A549 (cell line): ENCODE measurements around the gene ABCC4. TPM values are rescaled to one million over a fixed set of nuclear protein-coding genes. Genes with fewer than 3 reads are reported as not detected.

ENCODE experiments used
- ATAC-seq, 2 experiments: fragments of 200-7000 bp in 1 of 2; fragments of >200 bp in 1 of 2; cut with Nextera tagmentation in 1 of 2; cut with Tn5 transposase in 1 of 2; 3 replicates each; pipeline versions ENCODE4 v1.8.0 to v1.9.1; 2018 to 2020; ENCODE audit warnings: mild to moderate bottlenecking in 1 of 2, moderate library complexity in 1 of 2
- CTCF ChIA-PET: fragments of 300-600 bp; sonication (Branson Sonifier 250); formaldehyde crosslinking; extraction: SDS; loops from one replicate; lab custom pipeline; 2021; ENCODE audit warnings: antibody characterized with exemption, inconsistent platforms; lab: Yijun Ruan, JAX
- POLR2A ChIA-PET: fragments of 350-600 bp; formaldehyde crosslinking; extraction: SDS; loops from one replicate; lab custom pipeline; 2021; ENCODE audit warnings: antibody characterized with exemption, inconsistent platforms; lab: Yijun Ruan, JAX
- DNase-seq, 2 experiments: peaks; one replicate each; pipeline versions ENCODE4 v3.0.0 to v3.0.0-alpha.2; 2011 to 2016; ENCODE audit warnings: low read depth in 1 of 2, low spot score in 1 of 2
- FAIRE-seq: peaks from 2 replicates; lab custom pipeline; 2011; peaks lifted over from hg19 to GRCh38; lab: Jason Lieb, UNC
- H3K27ac ChIP-seq, 2 experiments: fragments of >200 bp; sonication (Bioruptor Twin); formaldehyde crosslinking; 3 replicates each; pipeline ENCODE4 v1.5.1; 2016 to 2017
- H3K4me1 ChIP-seq: fragments of >200 bp; sonication (Bioruptor Twin); formaldehyde crosslinking; 3 replicates; pipeline ENCODE4 v1.6.1; 2016
- H3K4me2 ChIP-seq: fragments of >200 bp; sonication (Bioruptor Twin); formaldehyde crosslinking; 3 replicates; pipeline ENCODE4 v1.6.1; 2016
- H3K4me3 ChIP-seq: fragments of >200 bp; sonication (Bioruptor Twin); formaldehyde crosslinking; 3 replicates; pipeline ENCODE4 v1.5.1; 2016
- H3K9me3 ChIP-seq: fragments of >200 bp; sonication (Bioruptor Twin); formaldehyde crosslinking; 3 replicates; pipeline ENCODE4 v1.6.1; 2016
- CHD2 ChIP-seq: fragments of 150-350 bp; IDR thresholded peaks from 2 replicates; pipeline ENCODE4 v1.6.1; 2014; ENCODE audit warnings: low read length; ENCODE audit not compliant: partially characterized antibody
- EHMT2 ChIP-seq: fragments of 200-600 bp; sonication (generic); IDR thresholded peaks from 2 replicates; pipeline ENCODE4 v1.6.1; 2016; ENCODE audit warnings: antibody characterized with exemption, low read depth, mild to moderate bottlenecking, moderate library complexity
- EP300 ChIP-seq, 2 experiments: fragments of >200 bp; sonication (Bioruptor Twin); formaldehyde crosslinking; IDR thresholded peaks; 2 replicates in 1 of 2; 3 replicates in 1 of 2; pipeline ENCODE4 v1.6.1; 2016 to 2017
- FOSB ChIP-seq: fragments of 250-450 bp; sonication (Bioruptor Pico); IDR thresholded peaks from 2 replicates; pipeline ENCODE4 v1.5.0; 2020; ENCODE audit warnings: mild to moderate bottlenecking, moderate library complexity
- FOXS1 ChIP-seq: fragments of 250-450 bp; sonication (Bioruptor Pico); IDR thresholded peaks from 2 replicates; pipeline ENCODE4 v1.5.0; 2020; ENCODE audit warnings: mild to moderate bottlenecking, moderate library complexity
- GATA3 ChIP-seq: IDR thresholded peaks from 2 replicates; pipeline ENCODE4 v1.6.1; 2012; ENCODE audit warnings: borderline replicate concordance
- KDM1A ChIP-seq: fragments of 200-600 bp; sonication (generic); IDR thresholded peaks from 2 replicates; pipeline ENCODE4 v1.6.1; 2016; ENCODE audit warnings: low read depth, mild to moderate bottlenecking
- MAFK ChIP-seq: fragments of 450-650 bp; IDR thresholded peaks from 2 replicates; pipeline ENCODE4 v1.6.1; 2014; ENCODE audit not compliant: partially characterized antibody
- NFE2L2 ChIP-seq: fragments of 150-350 bp; conservative IDR thresholded peaks from 2 replicates; pipeline ENCODE4 v1.6.1; 2014; ENCODE audit warnings: low read length
- NPAS2 ChIP-seq: fragments of 250-450 bp; sonication (Bioruptor Pico); IDR thresholded peaks from 2 replicates; pipeline ENCODE4 v1.8.0; 2022; ENCODE audit warnings: mild to moderate bottlenecking, moderate library complexity, borderline replicate concordance
- NR3C1 ChIP-seq: fragments of >200 bp; sonication (Bioruptor Twin); formaldehyde crosslinking; IDR thresholded peaks from 3 replicates; pipeline ENCODE4 v1.6.1; 2017
- PHF8 ChIP-seq: fragments of 200-600 bp; sonication (generic); IDR thresholded peaks from 2 replicates; pipeline ENCODE4 v1.6.1; 2016; ENCODE audit warnings: low read depth, mild to moderate bottlenecking, antibody characterized with exemption, moderate library complexity, borderline replicate concordance
- POLR2AphosphoS2 ChIP-seq: conservative IDR thresholded peaks from 2 replicates; pipeline ENCODE4 v1.6.1; 2012; ENCODE audit warnings: low read length, improper control_type of control experiment, inconsistent platforms
- RFX5 ChIP-seq: fragments of 450-650 bp; IDR thresholded peaks from 2 replicates; pipeline ENCODE4 v1.7.1; 2014; ENCODE audit warnings: antibody characterized with exemption, mild to moderate bottlenecking, moderate library complexity
- RNF2 ChIP-seq: fragments of 200-600 bp; sonication (generic); IDR thresholded peaks from 2 replicates; pipeline ENCODE4 v1.6.1; 2016; ENCODE audit warnings: low read depth, mild to moderate bottlenecking, antibody characterized with exemption, moderate library complexity, borderline replicate concordance
- SMC3 ChIP-seq: fragments of >200 bp; sonication (Bioruptor Twin); formaldehyde crosslinking; IDR thresholded peaks from 3 replicates; pipeline ENCODE4 v1.6.1; 2018; ENCODE audit warnings: inconsistent platforms
- SREBF2 ChIP-seq: fragments of 450-650 bp; IDR thresholded peaks from 2 replicates; pipeline ENCODE4 v1.6.1; 2014; ENCODE audit warnings: mild to moderate bottlenecking, moderate library complexity
- TFCP2L1 ChIP-seq: fragments of 250-450 bp; sonication (Bioruptor Pico); IDR thresholded peaks from 2 replicates; pipeline ENCODE4 v1.5.0; 2021; ENCODE audit warnings: mild to moderate bottlenecking
- ZC3H11A ChIP-seq: fragments of 450-650 bp; IDR thresholded peaks from 2 replicates; pipeline ENCODE4 v1.6.1; 2014; ENCODE audit warnings: antibody characterized with exemption, mild to moderate bottlenecking
- WGBS: methylation state at CpG from one replicate; pipeline ENCODE4 v1.1.6; 2017; ENCODE audit errors: missing lambda C conversion rate; 5-methylcytosine and 5-hydroxymethylcytosine counted together
- polyA plus RNA-seq, 4 experiments: library from polyadenylated mRNA; depleted of rRNA in 3 of 4; stranded (reverse); fragments of >200 nt; fragmentation: RNase III in 1 of 4; extraction: RNeasy Plus Mini Kit Qiagen cat#74134 plus additional on column Dnase treatment in 1 of 4; gene quantifications; 2 replicates in 3 of 4; 3 replicates in 1 of 4; pipeline ENCODE4 v1.2.3, GENCODE V29; 2011 to 2017
- TF ChIP-seq, protein P1 (sequence below): fragments of >200 bp; sonication (Bioruptor Twin); formaldehyde crosslinking; IDR thresholded peaks from 3 replicates; pipeline ENCODE4 v1.5.1; 2016
- TF ChIP-seq, protein P2 (sequence below): fragments of 150-350 bp; IDR thresholded peaks from 2 replicates; pipeline ENCODE4 v1.6.1; 2014; ENCODE audit warnings: low read depth, mild to moderate bottlenecking, low read length
- TF ChIP-seq, protein P3 (sequence below): fragments of >200 bp; sonication (Bioruptor Twin); formaldehyde crosslinking; IDR thresholded peaks from 2 replicates; pipeline ENCODE4 v1.6.1; 2016
- TF ChIP-seq, protein P4 (sequence below): IDR thresholded peaks from 2 replicates; pipeline ENCODE4 v1.6.1; 2012

The ABCC4 gene
- polyA plus RNA-seq, 2 of the 4 experiments (the other 2 are of a cell fraction): 23.5 to 56.2 TPM

DNA sequence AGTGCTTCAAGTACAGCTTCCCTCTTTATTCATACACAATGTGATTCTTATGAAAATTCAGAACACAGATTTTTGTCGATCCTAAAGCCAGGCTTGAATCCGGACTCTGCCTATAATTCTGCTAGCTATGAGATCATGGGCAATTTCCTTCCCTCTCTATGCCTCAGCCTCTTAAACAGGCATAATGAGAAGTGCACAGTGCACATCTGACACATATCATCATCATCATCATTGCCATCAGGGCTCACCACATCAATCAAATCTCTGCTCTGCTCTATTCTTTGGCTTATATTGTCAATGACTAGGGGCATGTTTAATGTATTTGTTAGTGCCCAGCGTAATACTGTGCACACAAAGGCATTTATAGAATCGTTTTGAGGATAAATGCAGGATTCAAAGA lies 269.1 kb downstream of the ABCC4 start:
- Histone ChIP-seq H3K27ac (no peak overlapping the region), H3K4me2 (no peak overlapping the region), H3K9me3 (no peaks in the 10 kb centered on the region), H3K4me1 (no peaks in the 10 kb centered on the region), H3K4me3 (no peak overlapping the region)
- ChIA-PET CTCF (no interaction called here), POLR2A (no interaction called here)
- DNase-seq (no peak), FAIRE-seq (no peak), ATAC-seq (no peak)
- WGBS: 79% methylated on average over 4 of the region's 4 CpGs
- TF ChIP-seq SMC3: no peak
- no peak for TF ChIP-seq FOXS1 (CRISPR knock-in tag)
- no peak for TF ChIP-seq SREBF2
- TF ChIP-seq NFE2L2: no peak
- no peak for TF ChIP-seq CHD2
- no peak for TF ChIP-seq MAFK
- TF ChIP-seq RFX5: no peak
- TF ChIP-seq EP300 (IDR thresholded peaks at IDR 0.05): no peak
- TF ChIP-seq NR3C1: no peak
- no peak for TF ChIP-seq KDM1A
- TF ChIP-seq NPAS2: no peak
- no peak for TF ChIP-seq TFCP2L1 (CRISPR knock-in tag)
- no peak for TF ChIP-seq ZC3H11A
- no peak for TF ChIP-seq FOSB (CRISPR knock-in tag)
- TF ChIP-seq GATA3: no peak
- TF ChIP-seq, protein P1, sequence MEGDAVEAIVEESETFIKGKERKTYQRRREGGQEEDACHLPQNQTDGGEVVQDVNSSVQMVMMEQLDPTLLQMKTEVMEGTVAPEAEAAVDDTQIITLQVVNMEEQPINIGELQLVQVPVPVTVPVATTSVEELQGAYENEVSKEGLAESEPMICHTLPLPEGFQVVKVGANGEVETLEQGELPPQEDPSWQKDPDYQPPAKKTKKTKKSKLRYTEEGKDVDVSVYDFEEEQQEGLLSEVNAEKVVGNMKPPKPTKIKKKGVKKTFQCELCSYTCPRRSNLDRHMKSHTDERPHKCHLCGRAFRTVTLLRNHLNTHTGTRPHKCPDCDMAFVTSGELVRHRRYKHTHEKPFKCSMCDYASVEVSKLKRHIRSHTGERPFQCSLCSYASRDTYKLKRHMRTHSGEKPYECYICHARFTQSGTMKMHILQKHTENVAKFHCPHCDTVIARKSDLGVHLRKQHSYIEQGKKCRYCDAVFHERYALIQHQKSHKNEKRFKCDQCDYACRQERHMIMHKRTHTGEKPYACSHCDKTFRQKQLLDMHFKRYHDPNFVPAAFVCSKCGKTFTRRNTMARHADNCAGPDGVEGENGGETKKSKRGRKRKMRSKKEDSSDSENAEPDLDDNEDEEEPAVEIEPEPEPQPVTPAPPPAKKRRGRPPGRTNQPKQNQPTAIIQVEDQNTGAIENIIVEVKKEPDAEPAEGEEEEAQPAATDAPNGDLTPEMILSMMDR: no peak
- TF ChIP-seq, protein P2, sequence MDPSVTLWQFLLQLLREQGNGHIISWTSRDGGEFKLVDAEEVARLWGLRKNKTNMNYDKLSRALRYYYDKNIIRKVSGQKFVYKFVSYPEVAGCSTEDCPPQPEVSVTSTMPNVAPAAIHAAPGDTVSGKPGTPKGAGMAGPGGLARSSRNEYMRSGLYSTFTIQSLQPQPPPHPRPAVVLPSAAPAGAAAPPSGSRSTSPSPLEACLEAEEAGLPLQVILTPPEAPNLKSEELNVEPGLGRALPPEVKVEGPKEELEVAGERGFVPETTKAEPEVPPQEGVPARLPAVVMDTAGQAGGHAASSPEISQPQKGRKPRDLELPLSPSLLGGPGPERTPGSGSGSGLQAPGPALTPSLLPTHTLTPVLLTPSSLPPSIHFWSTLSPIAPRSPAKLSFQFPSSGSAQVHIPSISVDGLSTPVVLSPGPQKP: no peak
- TF ChIP-seq PHF8: no peak
- TF ChIP-seq RNF2: no peak
- TF ChIP-seq, protein P3, sequence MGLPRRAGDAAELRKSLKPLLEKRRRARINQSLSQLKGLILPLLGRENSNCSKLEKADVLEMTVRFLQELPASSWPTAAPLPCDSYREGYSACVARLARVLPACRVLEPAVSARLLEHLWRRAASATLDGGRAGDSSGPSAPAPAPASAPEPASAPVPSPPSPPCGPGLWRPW: no peak

DNA sequence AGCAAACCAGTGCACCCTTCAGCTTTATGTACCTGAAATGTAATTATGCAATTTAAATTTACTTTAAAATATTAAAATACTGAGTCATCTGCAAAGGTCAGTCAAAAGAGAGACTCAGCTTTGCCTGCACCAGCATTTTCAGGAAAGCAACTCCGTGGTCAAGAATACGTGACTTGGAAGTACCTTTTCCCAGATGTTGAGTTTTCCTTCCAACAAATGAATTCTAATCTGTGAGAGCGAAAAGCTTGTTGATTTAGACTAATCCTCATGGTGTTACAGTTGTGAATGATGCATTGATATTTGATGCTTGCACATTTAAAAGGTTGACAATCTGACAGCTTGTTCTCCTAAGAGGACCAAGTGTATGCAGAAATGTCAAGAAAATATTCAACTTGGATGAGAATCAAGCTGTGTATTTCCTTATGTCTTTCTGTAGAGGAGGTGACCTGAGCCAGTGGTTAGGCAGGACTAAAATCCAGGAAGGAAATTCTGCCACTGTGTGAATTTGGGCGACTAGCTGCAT lies 270.4 kb downstream of the ABCC4 start:
- Histone ChIP-seq H3K4me3 (no peak overlapping the region), H3K27ac (no peak overlapping the region), H3K4me2 (no peak overlapping the region), H3K9me3 (no peaks in the 10 kb centered on the region), H3K4me1 (peaks cover 6% of the 10 kb centered on the region; the same call in 2 of the 3 replicates)
- ChIA-PET POLR2A (no interaction called here), CTCF (interaction anchor here (1.2 to 3.2 kb wide), 2 partner anchors 10 to 125 kb away, joined by 4 to 10 read pairs; no protein-coding TSS in a partner anchor)
- no peak for DNase-seq
- TF ChIP-seq, protein P4, sequence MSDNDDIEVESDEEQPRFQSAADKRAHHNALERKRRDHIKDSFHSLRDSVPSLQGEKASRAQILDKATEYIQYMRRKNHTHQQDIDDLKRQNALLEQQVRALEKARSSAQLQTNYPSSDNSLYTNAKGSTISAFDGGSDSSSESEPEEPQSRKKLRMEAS: no peak
- no peak for TF ChIP-seq EHMT2
- TF ChIP-seq POLR2AphosphoS2: no peak
- TF ChIP-seq RNF2: no peak
- TF ChIP-seq, all 56 proteins: peak for 0
- WGBS: 92% methylated on average over 4 of the region's 4 CpGs
- no peak for FAIRE-seq
- ATAC-seq: no peak
